ENCODE data around the gene UVRAG. TPM values are rescaled to one million over a fixed set of nuclear protein-coding genes. Genes with fewer than 3 reads are reported as not detected.

The UVRAG gene
- total RNA-seq, 6 donors from 2014 or later: 23.3 to 72.3 (median 28.5) TPM

DNA sequence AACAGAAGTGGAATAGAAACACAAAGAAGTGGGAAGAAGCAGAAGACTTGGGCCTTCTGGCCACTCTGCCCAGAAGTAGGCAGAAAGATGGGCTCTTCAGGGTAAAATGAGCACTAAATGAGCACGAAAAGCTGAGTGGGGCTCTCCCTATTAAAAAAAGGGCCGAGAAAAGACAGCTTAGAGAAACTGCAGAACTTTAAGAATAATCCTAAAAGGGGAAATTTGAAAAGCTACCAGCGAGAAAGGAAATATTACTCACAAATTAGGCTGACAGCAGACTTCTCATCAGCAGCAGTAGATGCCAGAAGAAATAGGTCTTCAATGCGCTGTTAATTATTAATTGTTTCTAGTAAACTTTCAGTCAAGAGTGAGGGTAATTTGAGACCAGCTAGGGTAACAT lies 78.2 kb downstream of the UVRAG start:
- no peak for TF ChIP-seq POLR2A (IDR thresholded peaks at IDR 0.05)
- TF ChIP-seq, protein P1, sequence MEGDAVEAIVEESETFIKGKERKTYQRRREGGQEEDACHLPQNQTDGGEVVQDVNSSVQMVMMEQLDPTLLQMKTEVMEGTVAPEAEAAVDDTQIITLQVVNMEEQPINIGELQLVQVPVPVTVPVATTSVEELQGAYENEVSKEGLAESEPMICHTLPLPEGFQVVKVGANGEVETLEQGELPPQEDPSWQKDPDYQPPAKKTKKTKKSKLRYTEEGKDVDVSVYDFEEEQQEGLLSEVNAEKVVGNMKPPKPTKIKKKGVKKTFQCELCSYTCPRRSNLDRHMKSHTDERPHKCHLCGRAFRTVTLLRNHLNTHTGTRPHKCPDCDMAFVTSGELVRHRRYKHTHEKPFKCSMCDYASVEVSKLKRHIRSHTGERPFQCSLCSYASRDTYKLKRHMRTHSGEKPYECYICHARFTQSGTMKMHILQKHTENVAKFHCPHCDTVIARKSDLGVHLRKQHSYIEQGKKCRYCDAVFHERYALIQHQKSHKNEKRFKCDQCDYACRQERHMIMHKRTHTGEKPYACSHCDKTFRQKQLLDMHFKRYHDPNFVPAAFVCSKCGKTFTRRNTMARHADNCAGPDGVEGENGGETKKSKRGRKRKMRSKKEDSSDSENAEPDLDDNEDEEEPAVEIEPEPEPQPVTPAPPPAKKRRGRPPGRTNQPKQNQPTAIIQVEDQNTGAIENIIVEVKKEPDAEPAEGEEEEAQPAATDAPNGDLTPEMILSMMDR (IDR thresholded peaks at IDR 0.05): no peak
- TF ChIP-seq EP300 (IDR thresholded peaks at IDR 0.05): no peak
- TF ChIP-seq POLR2AphosphoS5 (IDR thresholded peaks at IDR 0.05): no peak

GRCh38 chr11:75894036-75894585 lies 79.1 kb downstream of the UVRAG start:
- H3K4me1 ChIP-seq: peaks cover 0 to 13% (median 0%) of the 10 kb centered on the region in 4 donors
- WGBS, 2 donors: 63 to 74% methylated on average over 3 of the region's 3 CpGs
- no peak overlapping the region for H3K4me3 ChIP-seq
- H3K27me3 ChIP-seq: no peaks in the 10 kb centered on the region
- H3K9me3 ChIP-seq: no peaks in the 10 kb centered on the region
- no peak overlapping the region for H3K27ac ChIP-seq
- TF ChIP-seq, protein P1 (IDR thresholded peaks at IDR 0.05): no peak
- TF ChIP-seq POLR2A (IDR thresholded peaks at IDR 0.05): no peak
- no peak for TF ChIP-seq EP300 (IDR thresholded peaks at IDR 0.05)
- no peak for TF ChIP-seq POLR2AphosphoS5 (IDR thresholded peaks at IDR 0.05)
- DNase-seq (no peak), ATAC-seq (ENCODE audit: low FRiP score in 2 of 2) (no peak)
- H3K36me3 ChIP-seq: peaks cover 0 to 7% (median 6%) of the 10 kb centered on the region in 4 donors

More for the DNA sequence above, 78.2 kb downstream of the UVRAG start:
- peaks cover 0 to 7% (median 6%) of the 10 kb centered on the region in 4 donors for H3K36me3 ChIP-seq
- H3K27ac ChIP-seq: no peak overlapping the region
- peaks cover 0 to 13% (median 0%) of the 10 kb centered on the region in 4 donors for H3K4me1 ChIP-seq
- WGBS, 2 donors: 91 to 92% methylated on average over 4 of the region's 4 CpGs
- DNase-seq (no peak), ATAC-seq (ENCODE audit: low FRiP score in 2 of 2) (no peak)
- no peak overlapping the region for H3K4me3 ChIP-seq
- no peaks in the 10 kb centered on the region for H3K9me3 ChIP-seq
- no peaks in the 10 kb centered on the region for H3K27me3 ChIP-seq

DNA sequence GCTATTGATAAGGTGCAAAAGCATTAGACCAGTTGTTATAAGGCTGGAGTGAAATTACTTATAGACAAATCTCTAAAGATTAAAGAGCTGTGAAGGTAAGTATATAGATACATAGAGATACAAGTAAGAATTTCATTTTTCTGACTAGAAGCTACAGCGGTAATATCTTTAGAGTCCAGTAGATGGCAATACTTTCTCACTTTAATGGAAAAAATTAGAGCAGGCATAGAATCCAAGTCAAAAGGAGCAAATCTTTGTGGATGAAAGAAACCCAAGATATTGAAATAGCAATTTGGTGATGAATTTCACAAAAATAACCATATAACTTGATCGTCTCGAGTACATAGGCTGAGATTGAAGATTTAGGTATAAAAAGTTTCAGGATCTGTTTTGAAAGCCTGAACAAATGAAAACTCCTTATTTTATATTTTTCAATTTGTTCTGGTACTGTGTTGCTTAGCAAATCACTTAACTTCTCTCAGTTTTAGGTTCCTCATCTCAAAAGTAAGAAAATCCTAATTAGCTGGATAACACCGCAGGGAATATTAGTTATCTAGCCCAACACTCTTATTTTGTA lies 81.9 kb downstream of the UVRAG start:
- WGBS, 2 donors: 43 to 51% methylated on average over 4 of the region's 4 CpGs
- Histone ChIP-seq H3K4me3 (no peak overlapping the region), H3K27ac (no peak overlapping the region), H3K27me3 (no peaks in the 10 kb centered on the region), H3K36me3 (peaks cover 0 to 7% (median 3%) of the 10 kb centered on the region in 4 donors), H3K9me3 (no peaks in the 10 kb centered on the region), H3K4me1 (peaks cover 0 to 16% (median 6%) of the 10 kb centered on the region in 4 donors)
- ATAC-seq (ENCODE audit: low FRiP score in 2 of 2) (peak in 1 of 2 donors; percentile 72), DNase-seq (no peak)
- TF ChIP-seq, protein P1 (IDR thresholded peaks at IDR 0.05): peak; percentile 51 to 73 (median 68)
- no peak for TF ChIP-seq EP300 (IDR thresholded peaks at IDR 0.05)
- TF ChIP-seq POLR2AphosphoS5 (IDR thresholded peaks at IDR 0.05): no peak

- Histone ChIP-seq H3K9me3 (no peaks in the 10 kb centered on the region), H3K27me3 (no peaks in the 10 kb centered on the region), H3K4me1 (peaks cover 0 to 8% (median 6%) of the 10 kb centered on the region in 4 donors), H3K36me3 (no peaks in the 10 kb centered on the region), H3K27ac (no peak overlapping the region), H3K4me3 (no peak overlapping the region)
- 92 to 96% methylated on average over 2 of the region's 2 CpGs for WGBS, 2 donors
- ATAC-seq (ENCODE audit: low FRiP score in 2 of 2) (no peak), DNase-seq (no peak)
- TF ChIP-seq, protein P1 (IDR thresholded peaks at IDR 0.05): no peak
- no peak for TF ChIP-seq EP300 (IDR thresholded peaks at IDR 0.05)
- no peak for TF ChIP-seq POLR2AphosphoS5 (IDR thresholded peaks at IDR 0.05)
- no peak for TF ChIP-seq POLR2A (IDR thresholded peaks at IDR 0.05)
Measured at GRCh38 chr11:75898871-75899270, 83.9 kb downstream of the UVRAG start.

GRCh38 chr11:75899806-75900205 lies 84.8 kb downstream of the UVRAG start:
- no peak overlapping the region for H3K4me3 ChIP-seq
- WGBS, 2 donors: 69% methylated on average over 2 of the region's 2 CpGs

More at GRCh38 chr11:75899806-75900205, 84.8 kb downstream of the UVRAG start:
- Histone ChIP-seq H3K27ac (no peak overlapping the region), H3K36me3 (no peaks in the 10 kb centered on the region), H3K9me3 (no peaks in the 10 kb centered on the region), H3K4me1 (peaks cover 0 to 8% (median 6%) of the 10 kb centered on the region in 4 donors), H3K27me3 (no peaks in the 10 kb centered on the region)
- DNase-seq (no peak), ATAC-seq (ENCODE audit: low FRiP score in 2 of 2) (no peak)
- TF ChIP-seq POLR2AphosphoS5 (IDR thresholded peaks at IDR 0.05) (no peak), EP300 (IDR thresholded peaks at IDR 0.05) (no peak), POLR2A (IDR thresholded peaks at IDR 0.05) (no peak)
- TF ChIP-seq, protein P1 (IDR thresholded peaks at IDR 0.05): no peak

All from upper lobe of left lung (tissue), 6 donors.